Left ventricle myocardium inferior (tissue), 1 donor: ENCODE measurements around the gene SLF1. TPM values are rescaled to one million over a fixed set of nuclear protein-coding genes. Genes with fewer than 3 reads are reported as not detected.
A peak's percentile ranks its signal among the peaks of the same experiment; 100 is the strongest.
"Not testable (repeated sequence)": the region's sequence is repeated elsewhere in the genome, so short reads cannot be mapped to it uniquely, and the experiment has no call there.

Experiments
- DNase-seq: peaks from one replicate; pipeline ENCODE4 v3.0.0-alpha.2; 2020
- H3K27ac ChIP-seq: fragments of 200-600 bp; replicated peaks from 2 replicates; pipeline ENCODE4 v1.8.0; 2021
- H3K27me3 ChIP-seq: fragments of 200-600 bp; 2 replicates; pipeline ENCODE4 v1.8.0; 2021; ENCODE audit warnings: low read depth
- H3K36me3 ChIP-seq: fragments of 200-600 bp; 2 replicates; pipeline ENCODE4 v1.8.0; 2021
- H3K4me1 ChIP-seq: fragments of 200-600 bp; 2 replicates; pipeline ENCODE4 v1.8.0; 2021
- H3K4me3 ChIP-seq: fragments of 200-600 bp; 2 replicates; pipeline ENCODE4 v1.8.0; 2021; ENCODE audit warnings: mild to moderate bottlenecking, moderate library complexity
- H3K9me3 ChIP-seq: fragments of 200-600 bp; replicated peaks from 2 replicates; pipeline ENCODE4 v1.8.0; 2021
- intact Hi-C: fragments of 100-400 bp; cut with micrococcal nuclease; formaldehyde crosslinking; loops from one replicate; pipeline ENCODE4 v1.11.0; 2022
- long read RNA-seq: library from polyadenylated mRNA; unstranded; transcript quantifications from one replicate; pipeline ENCODE4 v2.0.0, GENCODE V29; 2021
- total RNA-seq: library from RNA; stranded (reverse); fragmentation: NEBNext Ultra II Directional; extraction: Animal tissue kit (Norgen Biotek cat#: 25700); gene quantifications from one replicate; pipeline ENCODE4 v1.2.1, GENCODE V29; 2021
- TF ChIP-seq, protein P1 (sequence below): fragments of 200-600 bp; IDR thresholded peaks from 2 replicates; pipeline ENCODE4 v1.8.0; 2021; ENCODE audit warnings: antibody characterized with exemption, mild to moderate bottlenecking, borderline replicate concordance
- donor health status: DM: no; HTN: yes; CAD: no; lungs with severe emphysema.

The SLF1 gene
- total RNA-seq: 7.1 TPM
- long read RNA-seq, full-length matches to known transcripts: 2 of 7 reads
- long read RNA-seq, partial matches to known transcripts: 1 of 7 reads
- long read RNA-seq, other reads (novel, unspliced or antisense): 4 of 7 reads

DNA sequence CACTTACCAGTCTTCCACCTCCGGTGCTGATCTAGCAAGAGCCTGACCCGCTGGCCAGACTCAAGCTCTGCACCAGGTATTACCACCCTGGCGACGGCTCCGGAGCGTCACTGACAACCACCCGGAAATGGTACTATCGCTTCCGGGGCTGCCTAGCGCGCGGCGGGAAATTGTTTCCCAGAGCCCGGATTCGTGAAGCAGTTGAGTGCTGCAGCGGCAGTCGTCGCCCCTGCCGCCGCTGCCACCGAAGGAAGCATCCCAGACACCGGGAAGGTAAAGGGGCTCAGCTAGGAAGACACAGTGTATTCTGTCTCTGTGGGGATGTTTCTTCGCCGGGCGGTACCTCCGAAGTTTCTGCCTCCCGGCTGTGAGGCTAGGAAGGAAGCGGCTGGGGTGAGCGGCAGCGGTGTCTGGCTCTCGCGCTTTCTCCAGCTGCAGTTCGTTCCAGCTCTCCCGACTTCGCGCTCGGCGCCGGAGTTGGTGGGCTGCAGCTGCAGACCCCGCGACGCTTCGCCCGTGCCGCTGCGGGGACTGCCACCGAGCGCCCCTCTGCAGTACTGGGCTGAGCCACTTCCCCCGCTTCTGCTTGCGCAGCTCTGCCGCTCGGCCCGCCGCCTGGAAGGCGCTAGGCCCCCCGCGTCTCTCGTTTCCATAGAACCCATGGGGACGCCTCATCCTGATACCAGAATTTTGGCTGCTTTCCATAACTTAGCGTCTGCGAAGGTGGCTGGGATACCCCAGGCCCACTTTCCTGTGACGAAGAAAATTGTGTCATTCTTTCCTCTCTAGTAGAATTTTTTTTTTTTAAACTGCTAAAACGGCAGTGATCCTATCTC, at the start of gene SLF1, which contains the start of gene KIAA0825:
Gene SLF1 (plus strand): TSS at position 177 of the 836 bp plus-strand sequence. CDS start 10,142 bp downstream, outside the sequence.
Gene KIAA0825 (minus strand): TSS at position 112 of the 836 bp plus-strand sequence. CDS start 81,478 bp downstream, outside the sequence.
- Histone ChIP-seq H3K4me3 (peak within 1 kb of the TSS; percentile 77), H3K27me3 (no peaks in the 10 kb centered on the region), H3K36me3 (no peaks in the 10 kb centered on the region), H3K4me1 (peaks cover 56% of the 10 kb centered on the region), H3K9me3 (no peaks in the 10 kb centered on the region), H3K27ac (peak within 1 kb of the TSS; percentile 88)
- DNase-seq: peak; percentile 86
- intact Hi-C loops: no loop called here
- TF ChIP-seq, protein P1, sequence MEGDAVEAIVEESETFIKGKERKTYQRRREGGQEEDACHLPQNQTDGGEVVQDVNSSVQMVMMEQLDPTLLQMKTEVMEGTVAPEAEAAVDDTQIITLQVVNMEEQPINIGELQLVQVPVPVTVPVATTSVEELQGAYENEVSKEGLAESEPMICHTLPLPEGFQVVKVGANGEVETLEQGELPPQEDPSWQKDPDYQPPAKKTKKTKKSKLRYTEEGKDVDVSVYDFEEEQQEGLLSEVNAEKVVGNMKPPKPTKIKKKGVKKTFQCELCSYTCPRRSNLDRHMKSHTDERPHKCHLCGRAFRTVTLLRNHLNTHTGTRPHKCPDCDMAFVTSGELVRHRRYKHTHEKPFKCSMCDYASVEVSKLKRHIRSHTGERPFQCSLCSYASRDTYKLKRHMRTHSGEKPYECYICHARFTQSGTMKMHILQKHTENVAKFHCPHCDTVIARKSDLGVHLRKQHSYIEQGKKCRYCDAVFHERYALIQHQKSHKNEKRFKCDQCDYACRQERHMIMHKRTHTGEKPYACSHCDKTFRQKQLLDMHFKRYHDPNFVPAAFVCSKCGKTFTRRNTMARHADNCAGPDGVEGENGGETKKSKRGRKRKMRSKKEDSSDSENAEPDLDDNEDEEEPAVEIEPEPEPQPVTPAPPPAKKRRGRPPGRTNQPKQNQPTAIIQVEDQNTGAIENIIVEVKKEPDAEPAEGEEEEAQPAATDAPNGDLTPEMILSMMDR: no peak

GRCh38 chr5:94571415-94571814, 47.1 kb upstream of the SLF1 start:
- Histone ChIP-seq H3K9me3 (no peaks in the 10 kb centered on the region), H3K36me3 (no peaks in the 10 kb centered on the region), H3K4me3 (no peak overlapping the region), H3K4me1 (no peaks in the 10 kb centered on the region), H3K27ac (no peak overlapping the region), H3K27me3 (no peaks in the 10 kb centered on the region)
- no peak for DNase-seq
- intact Hi-C loops: no loop called here
- TF ChIP-seq, protein P1: no peak

GRCh38 chr5:94573349-94573748, 45.1 kb upstream of the SLF1 start:
- H3K36me3 ChIP-seq, H3K27me3 ChIP-seq, H3K4me3 ChIP-seq, H3K9me3 ChIP-seq, H3K27ac ChIP-seq, intact Hi-C loops, DNase-seq, H3K4me1 ChIP-seq: not testable (repeated sequence)

- Histone ChIP-seq H3K9me3 (no peaks in the 10 kb centered on the region), H3K36me3 (no peaks in the 10 kb centered on the region), H3K27me3 (no peaks in the 10 kb centered on the region), H3K4me3 (no peak overlapping the region), H3K27ac (no peak overlapping the region), H3K4me1 (no peaks in the 10 kb centered on the region)
- TF ChIP-seq, protein P1: no peak
- intact Hi-C loops: no loop called here
- no peak for DNase-seq
These were observed 43.3 kb upstream of the SLF1 start for GRCh38 chr5:94575196-94575595.

DNA sequence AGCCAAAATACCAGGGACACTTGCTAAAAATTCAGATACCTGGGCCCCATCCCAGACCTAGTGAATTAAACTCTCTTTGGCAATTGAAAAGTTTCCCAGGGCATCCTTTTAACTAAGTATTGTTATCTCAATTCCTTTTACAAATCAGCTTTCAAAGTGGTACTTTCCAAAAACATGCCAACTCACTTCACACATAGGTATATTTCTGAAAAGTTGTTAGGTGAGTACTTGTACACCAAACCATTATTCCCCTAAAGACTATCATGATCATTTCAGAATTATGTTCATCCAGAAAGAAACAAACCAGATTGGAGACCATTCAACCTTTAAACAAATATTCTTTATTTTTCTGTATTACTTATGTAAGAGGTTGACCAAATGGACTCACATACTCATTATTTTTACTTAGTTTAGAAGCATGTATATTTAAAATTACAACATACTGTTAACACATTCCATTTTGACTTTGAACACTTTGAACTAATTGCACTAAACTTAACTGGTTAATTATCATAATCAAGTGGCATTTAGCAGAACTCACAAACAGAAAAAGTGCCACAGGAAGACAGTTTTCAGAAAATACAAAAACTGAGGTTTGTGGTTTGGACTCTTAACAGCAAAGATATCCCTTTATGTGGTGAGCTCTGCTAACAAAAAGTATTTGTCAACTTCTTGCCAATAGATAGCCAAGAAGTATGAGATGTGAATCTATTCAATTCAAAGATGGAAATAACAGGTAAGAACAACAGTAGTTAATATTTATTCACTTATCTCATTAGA, 40.8 kb upstream of the SLF1 start:
- intact Hi-C loops: no loop called here
- H3K4me3 ChIP-seq: no peak overlapping the region
- H3K4me1 ChIP-seq: no peaks in the 10 kb centered on the region
- no peaks in the 10 kb centered on the region for H3K9me3 ChIP-seq
- TF ChIP-seq, protein P1: no peak
- no peak overlapping the region for H3K27ac ChIP-seq
- no peaks in the 10 kb centered on the region for H3K27me3 ChIP-seq
- DNase-seq: no peak
- no peaks in the 10 kb centered on the region for H3K36me3 ChIP-seq
